PC-9 (cell line): Measurements from ENCODE around the gene DNAJB8.

ENCODE experiments used
- CTCF ChIP-seq: fragments of 200-600 bp; sonication (generic); conservative IDR thresholded peaks from 2 replicates; pipeline ENCODE4 v1.6.1; 2017; ENCODE audit warnings: mixed run types, antibody characterized with exemption, mild to moderate bottlenecking, moderate library complexity
- EZH2 ChIP-seq: fragments of 200-600 bp; sonication (generic); IDR thresholded peaks from 2 replicates; pipeline ENCODE4 v1.8.0; 2017; ENCODE audit warnings: antibody characterized with exemption, low read depth

- no peak for TF ChIP-seq CTCF
- TF ChIP-seq EZH2: no peak
Measured at GRCh38 chr3:128454310-128454618, 12.4 kb downstream of the DNAJB8 start.
